ENCODE results near the gene CTU1. TPM values are rescaled to one million over a fixed set of nuclear protein-coding genes. Genes with fewer than 3 reads are reported as not detected.

Gene CTU1
- total and polyA plus RNA-seq, 10 of the 15 experiments (the other 5 are each of a cell fraction or from before 2014, with no cell fraction given): 0.02 to 10.5 (median 3.0) TPM; not detected in 1

DNA sequence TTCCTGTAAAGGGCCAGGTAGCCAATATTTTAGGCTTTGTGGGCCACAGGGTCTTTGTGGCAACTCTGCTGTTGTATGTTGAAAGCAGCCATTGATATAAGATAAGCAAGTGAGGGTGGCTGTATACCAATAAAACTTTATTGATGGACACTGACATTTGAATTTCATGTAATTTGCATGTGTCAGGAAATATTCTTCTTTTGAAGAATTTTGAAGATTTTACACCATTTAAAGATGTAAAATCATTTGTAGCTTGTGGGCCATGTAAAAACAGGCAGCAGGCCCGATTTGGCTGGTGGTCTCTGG lies 2.4 kb upstream of the CTU1 start:
- no peak for TF ChIP-seq BRCA1 (IDR thresholded peaks at IDR 0.05; ENCODE audit: low read depth, low read length)
- no peak for TF ChIP-seq FOXM1 (IDR thresholded peaks at IDR 0.05; ENCODE audit: low read depth, low read length)
- no peak for TF ChIP-seq NRF1 (conservative IDR thresholded peaks at IDR 0.05; ENCODE audit: low read depth, low read length)
- TF ChIP-seq, protein P1, sequence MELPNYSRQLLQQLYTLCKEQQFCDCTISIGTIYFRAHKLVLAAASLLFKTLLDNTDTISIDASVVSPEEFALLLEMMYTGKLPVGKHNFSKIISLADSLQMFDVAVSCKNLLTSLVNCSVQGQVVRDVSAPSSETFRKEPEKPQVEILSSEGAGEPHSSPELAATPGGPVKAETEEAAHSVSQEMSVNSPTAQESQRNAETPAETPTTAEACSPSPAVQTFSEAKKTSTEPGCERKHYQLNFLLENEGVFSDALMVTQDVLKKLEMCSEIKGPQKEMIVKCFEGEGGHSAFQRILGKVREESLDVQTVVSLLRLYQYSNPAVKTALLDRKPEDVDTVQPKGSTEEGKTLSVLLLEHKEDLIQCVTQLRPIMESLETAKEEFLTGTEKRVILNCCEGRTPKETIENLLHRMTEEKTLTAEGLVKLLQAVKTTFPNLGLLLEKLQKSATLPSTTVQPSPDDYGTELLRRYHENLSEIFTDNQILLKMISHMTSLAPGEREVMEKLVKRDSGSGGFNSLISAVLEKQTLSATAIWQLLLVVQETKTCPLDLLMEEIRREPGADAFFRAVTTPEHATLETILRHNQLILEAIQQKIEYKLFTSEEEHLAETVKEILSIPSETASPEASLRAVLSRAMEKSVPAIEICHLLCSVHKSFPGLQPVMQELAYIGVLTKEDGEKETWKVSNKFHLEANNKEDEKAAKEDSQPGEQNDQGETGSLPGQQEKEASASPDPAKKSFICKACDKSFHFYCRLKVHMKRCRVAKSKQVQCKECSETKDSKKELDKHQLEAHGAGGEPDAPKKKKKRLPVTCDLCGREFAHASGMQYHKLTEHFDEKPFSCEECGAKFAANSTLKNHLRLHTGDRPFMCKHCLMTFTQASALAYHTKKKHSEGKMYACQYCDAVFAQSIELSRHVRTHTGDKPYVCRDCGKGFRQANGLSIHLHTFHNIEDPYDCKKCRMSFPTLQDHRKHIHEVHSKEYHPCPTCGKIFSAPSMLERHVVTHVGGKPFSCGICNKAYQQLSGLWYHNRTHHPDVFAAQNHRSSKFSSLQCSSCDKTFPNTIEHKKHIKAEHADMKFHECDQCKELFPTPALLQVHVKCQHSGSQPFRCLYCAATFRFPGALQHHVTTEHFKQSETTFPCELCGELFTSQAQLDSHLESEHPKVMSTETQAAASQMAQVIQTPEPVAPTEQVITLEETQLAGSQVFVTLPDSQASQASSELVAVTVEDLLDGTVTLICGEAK (IDR thresholded peaks at IDR 0.05; ENCODE audit: borderline replicate concordance): peak; percentile 66
- TF ChIP-seq, protein P2, sequence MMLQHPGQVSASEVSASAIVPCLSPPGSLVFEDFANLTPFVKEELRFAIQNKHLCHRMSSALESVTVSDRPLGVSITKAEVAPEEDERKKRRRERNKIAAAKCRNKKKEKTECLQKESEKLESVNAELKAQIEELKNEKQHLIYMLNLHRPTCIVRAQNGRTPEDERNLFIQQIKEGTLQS (IDR thresholded peaks at IDR 0.05; ENCODE audit: borderline replicate concordance, extremely low read depth, low read depth, low read length): no peak
- no peak for TF ChIP-seq MTA2 (IDR thresholded peaks at IDR 0.05; ENCODE audit: low read depth)
- no peak for TF ChIP-seq GATAD2B (conservative IDR thresholded peaks at IDR 0.05; ENCODE audit: low read depth)
- TF ChIP-seq NFIC (IDR thresholded peaks at IDR 0.05; ENCODE audit: low read depth, low read length): no peak
- no peak for TF ChIP-seq ETV6 (conservative IDR thresholded peaks at IDR 0.05 in 1 of 2, IDR thresholded peaks at IDR 0.05 in 1 of 2; ENCODE audit: borderline replicate concordance in 1 of 2, low read depth in 1 of 2)
- Histone ChIP-seq H3K9me3 (replicated peaks; ENCODE audit: control insufficient read depth, insufficient read depth, low read length) (no peaks in the 10 kb centered on the region), H3K4me1 (ENCODE audit: control insufficient read depth, insufficient read depth, low read length) (no peaks in the 10 kb centered on the region), H2AFZ (ENCODE audit: control insufficient read depth, low read depth, low read length) (no peak overlapping the region), H3K4me3 (no peak overlapping the region), H3K27ac (ENCODE audit: control insufficient read depth, insufficient read depth) (no peak overlapping the region), H3K4me2 (ENCODE audit: control insufficient read depth, insufficient read depth) (no peak overlapping the region), H3K9ac (ENCODE audit: control insufficient read depth, insufficient read depth, low read length) (no peak overlapping the region), H3K79me2 (ENCODE audit: control insufficient read depth, insufficient read depth, low read length) (peaks cover 15% of the 10 kb centered on the region), H3K27me3 (replicated peaks in 1 of 2; ENCODE audit: control insufficient read depth in 2 of 2, insufficient read depth in 2 of 2, low read length in 1 of 2) (no peaks in the 10 kb centered on the region), H3K36me3 (ENCODE audit: control insufficient read depth in 2 of 2, insufficient read depth in 2 of 2, low read length in 1 of 2) (no peaks in the 10 kb centered on the region; a peak in 1 of 4 replicates), H4K20me1 (ENCODE audit: control insufficient read depth, insufficient read depth) (no peaks in the 10 kb centered on the region)
- no peak for ATAC-seq
- RAD21 ChIA-PET (ENCODE audit: unreplicated experiment): no interaction called here
- intact Hi-C loops (cut with micrococcal nuclease; ENCODE audit: unreplicated experiment) (no loop called here), in situ Hi-C loops (cut with MboI) (no loop called here)
- CTCF ChIA-PET: interaction anchor here (2.1 kb wide), 1 partner anchor 14 kb away, joined by 5 read pairs; no protein-coding TSS in a partner anchor
- 0% methylated on average over 1 of the region's 1 CpG for WGBS (ENCODE audit: insufficient coverage, insufficient replicate concordance, low lambda C conversion rate, missing lambda C conversion rate)
- SMC1A ChIA-PET (ENCODE audit: uncharacterized antibody, unreplicated experiment): no interaction called here
- no peak for DNase-seq (ENCODE audit: low read depth, low spot score)
- BruUV-seq (replicated peaks): no TSS peak
- POLR2A ChIA-PET: no interaction called here
- FAIRE-seq: no peak

Data from GM12878 (cell line).